Keratinocyte (primary cell): ENCODE results near the gene RPS25.

Source experiments
- CTCF ChIP-seq, 3 experiments: IDR thresholded peaks in 1 of 3; conservative IDR thresholded peaks in 1 of 3; optimal IDR thresholded peaks in 1 of 3; 2 replicates in 2 of 3; 3 replicates in 1 of 3; pipeline versions ENCODE3 to v1.5.1; 2011; ENCODE audit warnings: low read length in 3 of 3, mild to moderate bottlenecking in 3 of 3, moderate library complexity in 2 of 3, control low read depth in 1 of 3, inconsistent platforms in 1 of 3; ENCODE audit not compliant: insufficient read depth in 2 of 3; ENCODE audit errors: extremely low read depth in 1 of 3
- EZH2 ChIP-seq: IDR thresholded peaks from one replicate; pipeline ENCODE4 v1.6.1; 2012; ENCODE audit warnings: inconsistent platforms, mild to moderate bottlenecking, low read length, moderate library complexity

- TF ChIP-seq CTCF (optimal IDR thresholded peaks at IDR 0.05 in 1 of 3, IDR thresholded peaks at IDR 0.05 in 1 of 3, conservative IDR thresholded peaks at IDR 0.05 in 1 of 3; ENCODE audit: extremely low read depth in 1 of 3, insufficient read depth in 2 of 3, low read length in 3 of 3) (no peak), EZH2 (no peak)
Observed at GRCh38 chr11:118980191-118980881, 37.8 kb downstream of the RPS25 start.
